WTC11 (cell line): Measurements from ENCODE around the gene ACER1. TPM values are rescaled to one million over a fixed set of nuclear protein-coding genes. Genes with fewer than 3 reads are reported as not detected.

ENCODE experiments used
- ATAC-seq: fragments of 200-7000 bp; cut with Tn5 transposase; 2 replicates; pipeline ENCODE4 v1.10.0; 2021; ENCODE audit warnings: mild to moderate bottlenecking, moderate library complexity
- CTCF ChIA-PET: fragments of 300-600 bp; sonication (Branson Sonifier 250); formaldehyde crosslinking; loops from one replicate; lab custom pipeline; 2021; ENCODE audit warnings: antibody characterized with exemption; lab: Charles Lee
- POLR2A ChIA-PET: fragments of 350-600 bp; sonication (Branson Sonifier 250); formaldehyde crosslinking; loops from one replicate; lab custom pipeline; 2021; ENCODE audit warnings: antibody characterized with exemption; lab: Charles Lee
- DNase-seq: peaks from one replicate; pipeline ENCODE4 v3.0.0; 2021; ENCODE audit warnings: low spot score
- H3K27ac Mint-ChIP-seq: 2 replicates; pipeline ENCODE4 v1.8.0; 2021; ENCODE audit warnings: mixed read lengths
- H3K27me3 Mint-ChIP-seq: 2 replicates; pipeline ENCODE4 v1.8.0; 2021; ENCODE audit warnings: low read depth, mild to moderate bottlenecking, moderate library complexity, mixed read lengths
- H3K36me3 Mint-ChIP-seq: 2 replicates; pipeline ENCODE4 v1.8.0; 2021; ENCODE audit warnings: mixed read lengths
- H3K4me1 Mint-ChIP-seq: 2 replicates; pipeline ENCODE4 v1.8.0; 2022; ENCODE audit warnings: mixed read lengths
- H3K4me3 Mint-ChIP-seq: 2 replicates; pipeline ENCODE4 v1.8.0; 2021; ENCODE audit warnings: mild to moderate bottlenecking, moderate library complexity, mixed read lengths
- H3K9me3 Mint-ChIP-seq: 2 replicates; pipeline ENCODE4 v1.8.0; 2021; ENCODE audit warnings: mixed read lengths
- CREB1 ChIP-seq: sonication (generic); formaldehyde crosslinking; IDR thresholded peaks from 2 replicates; pipeline ENCODE4 v1.8.0; 2023; ENCODE audit warnings: mild to moderate bottlenecking, missing genetic modification reagents
- FOXP1 ChIP-seq: sonication (generic); formaldehyde crosslinking; IDR thresholded peaks from 2 replicates; pipeline ENCODE4 v1.8.0; 2022; ENCODE audit warnings: missing genetic modification reagents, mild to moderate bottlenecking, moderate library complexity, borderline replicate concordance
- GABPB1 ChIP-seq: sonication (generic); formaldehyde crosslinking; IDR thresholded peaks from 2 replicates; pipeline ENCODE4 v1.8.1; 2023; ENCODE audit warnings: mild to moderate bottlenecking, missing genetic modification reagents
- GRHL2 ChIP-seq: fragments of 250-450 bp; sonication (Bioruptor Pico); IDR thresholded peaks from 2 replicates; pipeline ENCODE4 v1.8.0; 2022; ENCODE audit warnings: mild to moderate bottlenecking, moderate library complexity; ENCODE audit not compliant: insufficient replicate concordance, severe bottlenecking
- IRF2 ChIP-seq: sonication (generic); formaldehyde crosslinking; IDR thresholded peaks from 2 replicates; pipeline ENCODE4 v1.8.0; 2022; ENCODE audit warnings: low read depth, missing genetic modification reagents, borderline replicate concordance
- JUN ChIP-seq: sonication (generic); formaldehyde crosslinking; IDR thresholded peaks from 2 replicates; pipeline ENCODE4 v1.8.0; 2023; ENCODE audit warnings: mild to moderate bottlenecking, missing genetic modification reagents
- NR1H2 ChIP-seq: sonication (generic); formaldehyde crosslinking; IDR thresholded peaks from 2 replicates; pipeline ENCODE4 v1.9.0; 2021; ENCODE audit warnings: mild to moderate bottlenecking, moderate library complexity, missing genetic modification reagents
- NR2C2 ChIP-seq: sonication (generic); formaldehyde crosslinking; IDR thresholded peaks from 2 replicates; pipeline ENCODE4 v1.8.0; 2022; ENCODE audit warnings: mild to moderate bottlenecking, missing genetic modification reagents
- RELA ChIP-seq: sonication (generic); formaldehyde crosslinking; IDR thresholded peaks from 2 replicates; pipeline ENCODE4 v1.8.1; 2022; ENCODE audit warnings: missing genetic modification reagents, mild to moderate bottlenecking, borderline replicate concordance
- SOX15 ChIP-seq: fragments of 250-450 bp; sonication (Bioruptor Pico); IDR thresholded peaks from 2 replicates; pipeline ENCODE4 v1.9.0; 2021; ENCODE audit warnings: mild to moderate bottlenecking
- TP53 ChIP-seq: sonication (generic); formaldehyde crosslinking; IDR thresholded peaks from 2 replicates; pipeline ENCODE4 v1.8.1; 2023; ENCODE audit warnings: mild to moderate bottlenecking, missing genetic modification reagents
- ZNF121 ChIP-seq: sonication (generic); formaldehyde crosslinking; IDR thresholded peaks from 2 replicates; pipeline ENCODE4 v1.8.0; 2023; ENCODE audit warnings: missing genetic modification reagents
- ZNF219 ChIP-seq: sonication (generic); formaldehyde crosslinking; IDR thresholded peaks from 2 replicates; pipeline ENCODE4 v1.8.0; 2023; ENCODE audit warnings: missing genetic modification reagents, mild to moderate bottlenecking, borderline replicate concordance
- ZNF396 ChIP-seq: fragments of 250-450 bp; sonication (Bioruptor Pico); IDR thresholded peaks from 2 replicates; pipeline ENCODE4 v1.8.0; 2021; ENCODE audit warnings: mild to moderate bottlenecking, moderate library complexity, borderline replicate concordance
- total RNA-seq: library from RNA; stranded (reverse); gene quantifications from 3 replicates; pipeline ENCODE4 v1.2.3, GENCODE V29; 2021
- TF ChIP-seq, protein P1 (sequence below): sonication (generic); formaldehyde crosslinking; IDR thresholded peaks from 2 replicates; pipeline ENCODE4 v1.8.1; 2023; ENCODE audit warnings: mild to moderate bottlenecking, missing genetic modification reagents, moderate library complexity
- TF ChIP-seq, protein P2 (sequence below): sonication (generic); formaldehyde crosslinking; IDR thresholded peaks from 2 replicates; pipeline ENCODE4 v1.8.1; 2022; ENCODE audit warnings: missing genetic modification reagents, borderline replicate concordance
- TF ChIP-seq, protein P3 (sequence below): sonication (generic); formaldehyde crosslinking; IDR thresholded peaks from 2 replicates; pipeline ENCODE4 v1.8.1; 2023; ENCODE audit warnings: mild to moderate bottlenecking, missing genetic modification reagents
- TF ChIP-seq, protein P4 (sequence below): sonication (generic); formaldehyde crosslinking; IDR thresholded peaks from 2 replicates; pipeline ENCODE4 v1.8.0; 2023; ENCODE audit warnings: mild to moderate bottlenecking, missing genetic modification reagents
- TF ChIP-seq, protein P5 (sequence below): sonication (generic); formaldehyde crosslinking; IDR thresholded peaks from 2 replicates; pipeline ENCODE4 v1.8.1; 2023; ENCODE audit warnings: mild to moderate bottlenecking, moderate library complexity, missing genetic modification reagents
- TF ChIP-seq, protein P6 (sequence below): sonication (generic); formaldehyde crosslinking; IDR thresholded peaks from 2 replicates; pipeline ENCODE4 v1.8.1; 2022; ENCODE audit warnings: low read depth, missing genetic modification reagents, borderline replicate concordance
- TF ChIP-seq, protein P7 (sequence below): sonication (generic); formaldehyde crosslinking; IDR thresholded peaks from 2 replicates; pipeline ENCODE4 v1.8.1; 2023; ENCODE audit warnings: mild to moderate bottlenecking, missing genetic modification reagents

The ACER1 gene
- total RNA-seq, 1 experiment from 2014 or later = not detected

DNA sequence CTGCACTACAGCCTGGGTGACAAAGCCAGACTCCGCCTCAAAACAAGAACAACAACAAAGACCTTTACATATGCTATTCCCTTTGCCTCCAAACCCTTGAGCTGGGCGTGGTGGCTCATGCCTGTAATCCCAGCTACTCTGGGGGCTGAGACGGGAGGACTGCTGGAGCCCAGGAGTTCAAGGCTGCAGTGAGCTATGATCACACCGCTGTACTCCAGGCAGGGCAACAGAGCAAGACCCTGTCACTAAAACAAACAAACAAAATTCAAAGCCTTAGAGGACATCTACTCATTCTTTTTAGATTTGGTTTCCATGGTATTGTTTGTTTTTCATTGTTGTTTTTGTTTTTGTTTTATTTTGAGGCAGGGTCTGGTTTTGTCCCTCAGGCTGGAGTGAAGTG lies 7.8 kb downstream of the ACER1 start (continued):
- TF ChIP-seq RELA (CRISPR knock-in tag) (no peak), SOX15 (CRISPR knock-in tag) (no peak)
- TF ChIP-seq, all 79 proteins: peak for 0

DNA sequence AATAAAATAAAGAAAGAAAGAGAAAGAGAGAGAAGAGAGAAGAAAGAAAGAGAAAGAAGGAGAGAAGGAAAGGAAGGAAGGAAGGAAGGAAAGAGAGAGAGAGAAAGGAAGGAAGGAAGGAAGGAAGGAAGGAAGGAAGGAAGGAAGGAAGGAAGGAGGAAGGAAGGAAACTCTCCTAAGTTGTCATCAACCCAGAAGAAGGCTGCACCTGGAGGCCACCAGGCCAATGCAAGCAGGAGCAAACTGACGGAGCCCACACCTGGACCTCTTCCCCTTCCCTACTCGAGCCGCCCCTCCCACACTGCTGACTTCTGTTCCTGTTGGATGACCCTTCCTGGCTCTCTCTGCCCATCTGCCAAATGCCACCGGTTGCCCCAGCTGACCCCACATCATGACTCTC lies 8.7 kb downstream of the ACER1 start:
- Mint-ChIP-seq H3K27me3 (peaks cover 14% of the 10 kb centered on the region), H3K4me1 (no peaks in the 10 kb centered on the region), H3K4me3 (no peak overlapping the region), H3K27ac (no peak overlapping the region), H3K9me3 (peaks cover 26% of the 10 kb centered on the region), H3K36me3 (peaks cover 5% of the 10 kb centered on the region; the same call in 1 of the 2 replicates)
- POLR2A ChIA-PET = no interaction called here
- DNase-seq (no peak), ATAC-seq (no peak)
- TF ChIP-seq GABPB1 (CRISPR knock-in tag) (no peak), GRHL2 (CRISPR knock-in tag) (no peak), NR2C2 (no peak), JUN (CRISPR knock-in tag) (no peak), ZNF219 (CRISPR knock-in tag) (no peak), IRF2 (no peak), CREB1 (CRISPR knock-in tag) (no peak), FOXP1 (CRISPR knock-in tag) (no peak), TP53 (CRISPR knock-in tag) (no peak)
- TF ChIP-seq, protein P1, sequence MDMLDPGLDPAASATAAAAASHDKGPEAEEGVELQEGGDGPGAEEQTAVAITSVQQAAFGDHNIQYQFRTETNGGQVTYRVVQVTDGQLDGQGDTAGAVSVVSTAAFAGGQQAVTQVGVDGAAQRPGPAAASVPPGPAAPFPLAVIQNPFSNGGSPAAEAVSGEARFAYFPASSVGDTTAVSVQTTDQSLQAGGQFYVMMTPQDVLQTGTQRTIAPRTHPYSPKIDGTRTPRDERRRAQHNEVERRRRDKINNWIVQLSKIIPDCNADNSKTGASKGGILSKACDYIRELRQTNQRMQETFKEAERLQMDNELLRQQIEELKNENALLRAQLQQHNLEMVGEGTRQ (CRISPR knock-in tag) = no peak
- TF ChIP-seq, protein P2, sequence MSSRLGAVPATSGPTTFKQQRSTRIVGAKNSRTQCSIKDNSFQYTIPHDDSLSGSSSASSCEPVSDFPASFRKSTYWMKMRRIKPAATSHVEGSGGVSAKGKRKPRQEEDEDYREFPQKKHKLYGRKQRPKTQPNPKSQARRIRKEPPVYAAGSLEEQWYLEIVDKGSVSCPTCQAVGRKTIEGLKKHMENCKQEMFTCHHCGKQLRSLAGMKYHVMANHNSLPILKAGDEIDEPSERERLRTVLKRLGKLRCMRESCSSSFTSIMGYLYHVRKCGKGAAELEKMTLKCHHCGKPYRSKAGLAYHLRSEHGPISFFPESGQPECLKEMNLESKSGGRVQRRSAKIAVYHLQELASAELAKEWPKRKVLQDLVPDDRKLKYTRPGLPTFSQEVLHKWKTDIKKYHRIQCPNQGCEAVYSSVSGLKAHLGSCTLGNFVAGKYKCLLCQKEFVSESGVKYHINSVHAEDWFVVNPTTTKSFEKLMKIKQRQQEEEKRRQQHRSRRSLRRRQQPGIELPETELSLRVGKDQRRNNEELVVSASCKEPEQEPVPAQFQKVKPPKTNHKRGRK (CRISPR knock-in tag) = no peak
- TF ChIP-seq, protein P3, sequence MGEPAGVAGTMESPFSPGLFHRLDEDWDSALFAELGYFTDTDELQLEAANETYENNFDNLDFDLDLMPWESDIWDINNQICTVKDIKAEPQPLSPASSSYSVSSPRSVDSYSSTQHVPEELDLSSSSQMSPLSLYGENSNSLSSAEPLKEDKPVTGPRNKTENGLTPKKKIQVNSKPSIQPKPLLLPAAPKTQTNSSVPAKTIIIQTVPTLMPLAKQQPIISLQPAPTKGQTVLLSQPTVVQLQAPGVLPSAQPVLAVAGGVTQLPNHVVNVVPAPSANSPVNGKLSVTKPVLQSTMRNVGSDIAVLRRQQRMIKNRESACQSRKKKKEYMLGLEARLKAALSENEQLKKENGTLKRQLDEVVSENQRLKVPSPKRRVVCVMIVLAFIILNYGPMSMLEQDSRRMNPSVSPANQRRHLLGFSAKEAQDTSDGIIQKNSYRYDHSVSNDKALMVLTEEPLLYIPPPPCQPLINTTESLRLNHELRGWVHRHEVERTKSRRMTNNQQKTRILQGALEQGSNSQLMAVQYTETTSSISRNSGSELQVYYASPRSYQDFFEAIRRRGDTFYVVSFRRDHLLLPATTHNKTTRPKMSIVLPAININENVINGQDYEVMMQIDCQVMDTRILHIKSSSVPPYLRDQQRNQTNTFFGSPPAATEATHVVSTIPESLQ (CRISPR knock-in tag) = no peak
- CTCF ChIA-PET = no interaction called here

DNA sequence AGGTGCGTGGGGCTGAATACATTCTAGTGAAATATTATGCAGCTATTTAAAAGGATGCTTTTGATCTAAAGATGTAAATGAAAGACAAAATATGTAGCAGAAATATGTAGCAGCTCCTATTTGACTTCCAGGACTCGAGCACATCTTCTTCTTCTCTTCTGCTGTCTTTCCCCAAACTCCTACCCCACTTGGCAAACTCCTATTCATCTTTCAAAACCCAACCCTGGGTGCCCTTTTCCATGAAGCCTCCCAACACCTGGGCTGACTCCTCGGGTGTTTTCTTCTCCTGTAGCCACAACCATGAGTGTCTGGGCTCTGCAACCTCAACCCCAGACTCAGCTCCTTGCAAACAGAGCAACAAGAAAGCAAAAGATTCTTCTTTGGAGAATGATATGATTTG lies 11.1 kb downstream of the ACER1 start:
- no peak overlapping the region for H3K4me3 Mint-ChIP-seq
- TF ChIP-seq NR1H2 (CRISPR knock-in tag) (no peak), ZNF121 (CRISPR knock-in tag) (no peak), ZNF396 (CRISPR knock-in tag) (no peak)
- TF ChIP-seq, protein P4, sequence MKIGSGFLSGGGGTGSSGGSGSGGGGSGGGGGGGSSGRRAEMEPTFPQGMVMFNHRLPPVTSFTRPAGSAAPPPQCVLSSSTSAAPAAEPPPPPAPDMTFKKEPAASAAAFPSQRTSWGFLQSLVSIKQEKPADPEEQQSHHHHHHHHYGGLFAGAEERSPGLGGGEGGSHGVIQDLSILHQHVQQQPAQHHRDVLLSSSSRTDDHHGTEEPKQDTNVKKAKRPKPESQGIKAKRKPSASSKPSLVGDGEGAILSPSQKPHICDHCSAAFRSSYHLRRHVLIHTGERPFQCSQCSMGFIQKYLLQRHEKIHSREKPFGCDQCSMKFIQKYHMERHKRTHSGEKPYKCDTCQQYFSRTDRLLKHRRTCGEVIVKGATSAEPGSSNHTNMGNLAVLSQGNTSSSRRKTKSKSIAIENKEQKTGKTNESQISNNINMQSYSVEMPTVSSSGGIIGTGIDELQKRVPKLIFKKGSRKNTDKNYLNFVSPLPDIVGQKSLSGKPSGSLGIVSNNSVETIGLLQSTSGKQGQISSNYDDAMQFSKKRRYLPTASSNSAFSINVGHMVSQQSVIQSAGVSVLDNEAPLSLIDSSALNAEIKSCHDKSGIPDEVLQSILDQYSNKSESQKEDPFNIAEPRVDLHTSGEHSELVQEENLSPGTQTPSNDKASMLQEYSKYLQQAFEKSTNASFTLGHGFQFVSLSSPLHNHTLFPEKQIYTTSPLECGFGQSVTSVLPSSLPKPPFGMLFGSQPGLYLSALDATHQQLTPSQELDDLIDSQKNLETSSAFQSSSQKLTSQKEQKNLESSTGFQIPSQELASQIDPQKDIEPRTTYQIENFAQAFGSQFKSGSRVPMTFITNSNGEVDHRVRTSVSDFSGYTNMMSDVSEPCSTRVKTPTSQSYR = no peak
- TF ChIP-seq, protein P2 (CRISPR knock-in tag) = no peak
- TF ChIP-seq, protein P5, sequence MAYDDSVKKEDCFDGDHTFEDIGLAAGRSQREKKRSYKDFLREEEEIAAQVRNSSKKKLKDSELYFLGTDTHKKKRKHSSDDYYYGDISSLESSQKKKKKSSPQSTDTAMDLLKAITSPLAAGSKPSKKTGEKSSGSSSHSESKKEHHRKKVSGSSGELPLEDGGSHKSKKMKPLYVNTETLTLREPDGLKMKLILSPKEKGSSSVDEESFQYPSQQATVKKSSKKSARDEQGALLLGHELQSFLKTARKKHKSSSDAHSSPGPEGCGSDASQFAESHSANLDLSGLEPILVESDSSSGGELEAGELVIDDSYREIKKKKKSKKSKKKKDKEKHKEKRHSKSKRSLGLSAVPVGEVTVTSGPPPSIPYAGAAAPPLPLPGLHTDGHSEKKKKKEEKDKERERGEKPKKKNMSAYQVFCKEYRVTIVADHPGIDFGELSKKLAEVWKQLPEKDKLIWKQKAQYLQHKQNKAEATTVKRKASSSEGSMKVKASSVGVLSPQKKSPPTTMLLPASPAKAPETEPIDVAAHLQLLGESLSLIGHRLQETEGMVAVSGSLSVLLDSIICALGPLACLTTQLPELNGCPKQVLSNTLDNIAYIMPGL (CRISPR knock-in tag) = no peak
- TF ChIP-seq, protein P6, sequence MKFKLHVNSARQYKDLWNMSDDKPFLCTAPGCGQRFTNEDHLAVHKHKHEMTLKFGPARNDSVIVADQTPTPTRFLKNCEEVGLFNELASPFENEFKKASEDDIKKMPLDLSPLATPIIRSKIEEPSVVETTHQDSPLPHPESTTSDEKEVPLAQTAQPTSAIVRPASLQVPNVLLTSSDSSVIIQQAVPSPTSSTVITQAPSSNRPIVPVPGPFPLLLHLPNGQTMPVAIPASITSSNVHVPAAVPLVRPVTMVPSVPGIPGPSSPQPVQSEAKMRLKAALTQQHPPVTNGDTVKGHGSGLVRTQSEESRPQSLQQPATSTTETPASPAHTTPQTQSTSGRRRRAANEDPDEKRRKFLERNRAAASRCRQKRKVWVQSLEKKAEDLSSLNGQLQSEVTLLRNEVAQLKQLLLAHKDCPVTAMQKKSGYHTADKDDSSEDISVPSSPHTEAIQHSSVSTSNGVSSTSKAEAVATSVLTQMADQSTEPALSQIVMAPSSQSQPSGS (CRISPR knock-in tag) = no peak
- TF ChIP-seq, protein P7, sequence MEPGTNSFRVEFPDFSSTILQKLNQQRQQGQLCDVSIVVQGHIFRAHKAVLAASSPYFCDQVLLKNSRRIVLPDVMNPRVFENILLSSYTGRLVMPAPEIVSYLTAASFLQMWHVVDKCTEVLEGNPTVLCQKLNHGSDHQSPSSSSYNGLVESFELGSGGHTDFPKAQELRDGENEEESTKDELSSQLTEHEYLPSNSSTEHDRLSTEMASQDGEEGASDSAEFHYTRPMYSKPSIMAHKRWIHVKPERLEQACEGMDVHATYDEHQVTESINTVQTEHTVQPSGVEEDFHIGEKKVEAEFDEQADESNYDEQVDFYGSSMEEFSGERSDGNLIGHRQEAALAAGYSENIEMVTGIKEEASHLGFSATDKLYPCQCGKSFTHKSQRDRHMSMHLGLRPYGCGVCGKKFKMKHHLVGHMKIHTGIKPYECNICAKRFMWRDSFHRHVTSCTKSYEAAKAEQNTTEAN (CRISPR knock-in tag) = no peak

More for the DNA sequence above, 11.1 kb downstream of the ACER1 start:
- Mint-ChIP-seq H3K27me3 (peaks cover 17% of the 10 kb centered on the region), H3K27ac (no peak overlapping the region), H3K4me1 (no peaks in the 10 kb centered on the region), H3K36me3 (peaks cover 9% of the 10 kb centered on the region), H3K9me3 (peaks cover 38% of the 10 kb centered on the region)
- ATAC-seq (no peak), DNase-seq (no peak)
- CTCF ChIA-PET = no interaction called here
- POLR2A ChIA-PET = no interaction called here
